Progenitor cell of endocrine pancreas (in vitro differentiated cells): ENCODE measurements around the gene HLA-DRA. TPM values are rescaled to one million over a fixed set of nuclear protein-coding genes. Genes with fewer than 3 reads are reported as not detected.

Source experiments
- DNase-seq: peaks from one replicate; pipeline ENCODE4 v3.0.0; 2021; ENCODE audit warnings: low spot score; ENCODE audit not compliant: unreplicated experiment
- H3K27ac Mint-ChIP-seq: 2 replicates; pipeline ENCODE4 v1.8.0; 2021; ENCODE audit warnings: mild to moderate bottlenecking, moderate library complexity, mixed read lengths
- H3K27me3 Mint-ChIP-seq: 2 replicates; pipeline ENCODE4 v1.8.0; 2021; ENCODE audit warnings: mixed read lengths
- H3K36me3 Mint-ChIP-seq: 2 replicates; pipeline ENCODE4 v1.8.0; 2022; ENCODE audit warnings: mixed read lengths; ENCODE audit not compliant: insufficient read depth
- H3K4me1 Mint-ChIP-seq: 2 replicates; pipeline ENCODE4 v1.8.0; 2021; ENCODE audit warnings: low read depth, mixed read lengths
- H3K4me3 Mint-ChIP-seq: 2 replicates; pipeline ENCODE4 v1.8.0; 2021; ENCODE audit warnings: low read depth, mild to moderate bottlenecking, moderate library complexity, mixed read lengths
- H3K9me3 Mint-ChIP-seq: 2 replicates; pipeline ENCODE4 v1.8.0; 2021; ENCODE audit warnings: low read depth, mixed read lengths
- long read RNA-seq: library from polyadenylated mRNA; unstranded; transcript quantifications from one replicate; pipeline ENCODE4 v2.0.0, GENCODE V29; 2020
- total RNA-seq: library from RNA; stranded (reverse); gene quantifications from 2 replicates; pipeline ENCODE4 v1.2.1, GENCODE V29; 2021
- TF ChIP-seq, protein P1 (sequence below): fragments of 200-600 bp; sonication (generic); IDR thresholded peaks from one replicate; pipeline ENCODE4 v1.5.0; 2021; ENCODE audit warnings: antibody characterized with exemption, mild to moderate bottlenecking; ENCODE audit not compliant: unreplicated experiment

HLA-DRA gene
- total RNA-seq = not detected in 2 replicates
- long read RNA-seq, partial matches to known transcripts = 0 of 1 reads
- long read RNA-seq, other reads (novel, unspliced or antisense) = 0 of 1 reads

- Mint-ChIP-seq H3K4me1 (no peaks in the 10 kb centered on the region), H3K4me3 (no peak within 1 kb of the TSS), H3K9me3 (no peaks in the 10 kb centered on the region), H3K27ac (no peak within 1 kb of the TSS), H3K36me3 (no peaks in the 10 kb centered on the region), H3K27me3 (peaks cover 26% of the 10 kb centered on the region)
- DNase-seq = no peak
- TF ChIP-seq, protein P1, sequence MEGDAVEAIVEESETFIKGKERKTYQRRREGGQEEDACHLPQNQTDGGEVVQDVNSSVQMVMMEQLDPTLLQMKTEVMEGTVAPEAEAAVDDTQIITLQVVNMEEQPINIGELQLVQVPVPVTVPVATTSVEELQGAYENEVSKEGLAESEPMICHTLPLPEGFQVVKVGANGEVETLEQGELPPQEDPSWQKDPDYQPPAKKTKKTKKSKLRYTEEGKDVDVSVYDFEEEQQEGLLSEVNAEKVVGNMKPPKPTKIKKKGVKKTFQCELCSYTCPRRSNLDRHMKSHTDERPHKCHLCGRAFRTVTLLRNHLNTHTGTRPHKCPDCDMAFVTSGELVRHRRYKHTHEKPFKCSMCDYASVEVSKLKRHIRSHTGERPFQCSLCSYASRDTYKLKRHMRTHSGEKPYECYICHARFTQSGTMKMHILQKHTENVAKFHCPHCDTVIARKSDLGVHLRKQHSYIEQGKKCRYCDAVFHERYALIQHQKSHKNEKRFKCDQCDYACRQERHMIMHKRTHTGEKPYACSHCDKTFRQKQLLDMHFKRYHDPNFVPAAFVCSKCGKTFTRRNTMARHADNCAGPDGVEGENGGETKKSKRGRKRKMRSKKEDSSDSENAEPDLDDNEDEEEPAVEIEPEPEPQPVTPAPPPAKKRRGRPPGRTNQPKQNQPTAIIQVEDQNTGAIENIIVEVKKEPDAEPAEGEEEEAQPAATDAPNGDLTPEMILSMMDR = no peak
Measured at GRCh38 chr6:32439602-32440214, at the start of gene HLA-DRA. Gene HLA-DRA, plus strand, starts transcription at chr6:32439887. Its CDS starts 64 bp downstream, at chr6:32439951.

DNA sequence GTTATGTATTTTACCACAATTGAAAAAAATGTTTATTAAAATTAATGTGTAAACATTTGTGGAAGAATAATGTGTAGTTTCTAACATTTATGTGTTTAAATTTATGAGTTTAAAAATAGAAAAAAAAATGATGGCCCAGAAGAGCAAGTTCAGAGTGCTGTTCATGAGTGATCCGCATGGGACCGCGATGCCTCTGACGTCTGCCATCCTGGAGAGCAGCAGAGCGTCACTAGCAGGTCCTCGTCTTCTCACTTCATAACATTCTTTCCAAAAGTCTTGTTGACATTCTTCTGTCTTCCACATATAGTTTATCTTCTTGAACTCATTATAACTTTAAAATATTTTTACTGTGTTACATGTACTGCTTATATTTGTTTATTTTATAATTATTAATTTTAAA, 48.2 kb upstream of the HLA-DRA start:
- Mint-ChIP-seq H3K27me3 (peaks cover 6% of the 10 kb centered on the region), H3K27ac (no peak overlapping the region), H3K9me3 (no peaks in the 10 kb centered on the region), H3K4me1 (peaks cover 2% of the 10 kb centered on the region), H3K4me3 (no peak overlapping the region), H3K36me3 (no peaks in the 10 kb centered on the region)
- no peak for DNase-seq
- TF ChIP-seq, protein P1 = no peak

GRCh38 chr6:32393665-32394420, 45.8 kb upstream of the HLA-DRA start:
- TF ChIP-seq, protein P1 = no peak
- Mint-ChIP-seq H3K36me3 (no peaks in the 10 kb centered on the region), H3K4me1 (no peaks in the 10 kb centered on the region), H3K27ac (no peak overlapping the region), H3K9me3 (no peaks in the 10 kb centered on the region), H3K27me3 (peaks cover 7% of the 10 kb centered on the region), H3K4me3 (no peak overlapping the region)
- no peak for DNase-seq

GRCh38 chr6:32396028-32396427, 43.7 kb upstream of the HLA-DRA start:
- Mint-ChIP-seq H3K4me3 (no peak overlapping the region), H3K27ac (no peak overlapping the region), H3K36me3 (no peaks in the 10 kb centered on the region), H3K9me3 (no peaks in the 10 kb centered on the region), H3K27me3 (peaks cover 15% of the 10 kb centered on the region), H3K4me1 (no peaks in the 10 kb centered on the region)
- TF ChIP-seq, protein P1 = no peak
- no peak for DNase-seq

DNA sequence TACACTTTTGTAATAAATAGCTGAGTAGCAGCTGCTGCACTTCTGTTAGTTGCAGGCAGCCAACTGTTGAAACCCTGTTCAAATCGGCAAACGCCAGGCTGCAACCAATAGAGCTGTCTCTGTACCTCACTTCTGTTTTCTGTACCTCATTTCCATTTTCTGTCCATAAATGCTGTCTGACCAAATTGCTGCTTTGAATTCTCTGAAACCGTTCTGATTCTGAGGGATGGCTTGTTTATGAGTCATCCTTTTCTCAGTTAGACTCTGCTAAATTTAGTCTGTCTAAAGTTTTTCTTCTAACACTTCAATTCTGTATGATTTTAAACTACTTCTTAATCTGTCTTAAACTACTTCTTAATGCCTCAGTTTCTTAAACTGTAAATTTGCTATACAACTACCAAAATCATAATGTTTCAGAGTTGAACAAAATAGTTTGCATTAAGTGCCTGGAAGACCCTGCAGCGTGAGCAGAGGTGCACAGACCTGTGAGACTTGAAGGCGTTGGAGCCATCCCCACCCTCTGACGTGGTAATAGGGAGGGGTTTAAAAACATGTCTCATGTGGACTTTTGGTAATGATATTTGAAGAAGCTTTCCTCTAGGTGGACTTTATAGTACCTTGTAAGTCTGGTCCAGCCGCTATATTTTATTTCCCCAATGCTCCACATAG, 42.3 kb upstream of the HLA-DRA start:
- no peaks in the 10 kb centered on the region for H3K36me3 Mint-ChIP-seq
- TF ChIP-seq, protein P1 = no peak
- H3K4me1 Mint-ChIP-seq = no peaks in the 10 kb centered on the region
- H3K27ac Mint-ChIP-seq = no peak overlapping the region
- H3K27me3 Mint-ChIP-seq = peaks cover 15% of the 10 kb centered on the region
- no peak overlapping the region for H3K4me3 Mint-ChIP-seq
- no peaks in the 10 kb centered on the region for H3K9me3 Mint-ChIP-seq
- no peak for DNase-seq
